Esophagus muscularis mucosa (tissue), 3 donors: ENCODE measurements around the gene PFKFB3.

Experiments
- POLR2A ChIP-seq: fragments of 450-650 bp; IDR thresholded peaks from one replicate; pipeline ENCODE4 v1.6.1; 2017; ENCODE audit warnings: antibody characterized with exemption, moderate library complexity, mild to moderate bottlenecking, low read depth
- TF ChIP-seq, protein P1 (sequence below), 3 experiments: fragments of 200-600 bp in 2 of 3; fragments of 450-650 bp in 1 of 3; sonication (generic) in 2 of 3; IDR thresholded peaks; one replicate each; pipeline ENCODE4 v1.5.1; 2017 to 2019; ENCODE audit warnings: antibody characterized with exemption in 3 of 3, mild to moderate bottlenecking in 2 of 3, moderate library complexity in 1 of 3

DNA sequence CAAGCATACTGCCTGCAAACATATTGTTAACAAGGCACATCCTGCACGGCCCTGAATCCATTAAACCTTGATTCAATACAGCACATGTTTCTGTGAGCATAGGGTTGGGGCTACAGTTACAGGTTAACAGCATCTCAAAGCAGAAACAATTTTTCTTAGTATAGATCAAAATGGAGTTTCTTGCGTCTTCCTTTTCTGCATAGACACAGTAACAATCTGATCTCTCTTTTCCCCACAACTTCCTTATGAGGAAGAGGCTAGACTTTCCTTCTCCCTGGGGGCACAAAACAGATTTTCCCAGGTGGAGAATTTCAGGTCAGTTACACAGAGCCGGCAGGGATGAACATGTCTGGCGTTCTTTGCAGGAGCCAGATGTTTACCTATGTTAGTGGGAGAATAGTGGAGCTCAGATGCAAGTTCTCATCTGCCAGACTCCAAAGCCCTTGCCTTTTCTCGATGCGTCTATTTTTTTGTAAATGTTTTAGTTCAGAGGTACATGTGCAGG, 37.5 kb upstream of the PFKFB3 start:
- no peak for TF ChIP-seq POLR2A
- TF ChIP-seq, protein P1, sequence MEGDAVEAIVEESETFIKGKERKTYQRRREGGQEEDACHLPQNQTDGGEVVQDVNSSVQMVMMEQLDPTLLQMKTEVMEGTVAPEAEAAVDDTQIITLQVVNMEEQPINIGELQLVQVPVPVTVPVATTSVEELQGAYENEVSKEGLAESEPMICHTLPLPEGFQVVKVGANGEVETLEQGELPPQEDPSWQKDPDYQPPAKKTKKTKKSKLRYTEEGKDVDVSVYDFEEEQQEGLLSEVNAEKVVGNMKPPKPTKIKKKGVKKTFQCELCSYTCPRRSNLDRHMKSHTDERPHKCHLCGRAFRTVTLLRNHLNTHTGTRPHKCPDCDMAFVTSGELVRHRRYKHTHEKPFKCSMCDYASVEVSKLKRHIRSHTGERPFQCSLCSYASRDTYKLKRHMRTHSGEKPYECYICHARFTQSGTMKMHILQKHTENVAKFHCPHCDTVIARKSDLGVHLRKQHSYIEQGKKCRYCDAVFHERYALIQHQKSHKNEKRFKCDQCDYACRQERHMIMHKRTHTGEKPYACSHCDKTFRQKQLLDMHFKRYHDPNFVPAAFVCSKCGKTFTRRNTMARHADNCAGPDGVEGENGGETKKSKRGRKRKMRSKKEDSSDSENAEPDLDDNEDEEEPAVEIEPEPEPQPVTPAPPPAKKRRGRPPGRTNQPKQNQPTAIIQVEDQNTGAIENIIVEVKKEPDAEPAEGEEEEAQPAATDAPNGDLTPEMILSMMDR (IDR thresholded peaks at IDR 0.05) = no peak
